SU-DHL-6 (cell line): ENCODE measurements around the gene BPIFB2.

ENCODE experiments used
- EZH2phosphoT487 ChIP-seq: fragments of 200-600 bp; sonication (generic), shearing (Covaris generic); conservative IDR thresholded peaks from 2 replicates; pipeline ENCODE4 v1.6.1; 2018; ENCODE audit warnings: mild to moderate bottlenecking, antibody characterized with exemption, low read length, moderate library complexity, mixed read lengths
- TF ChIP-seq, protein P1 (sequence below): fragments of 200-600 bp; sonication (generic); IDR thresholded peaks from one replicate; pipeline ENCODE4 v1.5.1; 2017; ENCODE audit warnings: antibody characterized with exemption, mild to moderate bottlenecking, low read length, moderate library complexity; ENCODE audit not compliant: insufficient read depth, poor library complexity, severe bottlenecking

DNA sequence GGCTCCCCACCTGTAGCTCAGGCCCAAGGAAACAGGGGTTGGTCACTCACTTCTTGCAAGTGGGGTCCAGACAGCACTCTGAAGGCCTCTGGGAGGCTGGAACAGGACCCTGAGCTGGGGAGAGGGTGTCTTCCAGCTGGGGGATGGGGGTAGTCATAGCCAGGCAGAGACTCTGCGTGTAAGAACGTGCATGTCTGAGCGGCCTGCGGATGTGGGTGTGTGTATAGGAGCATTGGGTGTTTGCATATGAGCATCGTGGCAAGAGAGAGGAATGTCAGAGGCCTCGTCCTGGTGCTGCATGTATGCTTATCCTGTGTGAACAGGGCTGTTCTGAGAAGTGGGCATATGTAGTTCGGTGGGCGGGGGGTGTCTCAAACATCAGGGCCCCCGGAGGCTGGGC is 58.3 kb downstream of the BPIFB2 start:
- TF ChIP-seq, protein P1, sequence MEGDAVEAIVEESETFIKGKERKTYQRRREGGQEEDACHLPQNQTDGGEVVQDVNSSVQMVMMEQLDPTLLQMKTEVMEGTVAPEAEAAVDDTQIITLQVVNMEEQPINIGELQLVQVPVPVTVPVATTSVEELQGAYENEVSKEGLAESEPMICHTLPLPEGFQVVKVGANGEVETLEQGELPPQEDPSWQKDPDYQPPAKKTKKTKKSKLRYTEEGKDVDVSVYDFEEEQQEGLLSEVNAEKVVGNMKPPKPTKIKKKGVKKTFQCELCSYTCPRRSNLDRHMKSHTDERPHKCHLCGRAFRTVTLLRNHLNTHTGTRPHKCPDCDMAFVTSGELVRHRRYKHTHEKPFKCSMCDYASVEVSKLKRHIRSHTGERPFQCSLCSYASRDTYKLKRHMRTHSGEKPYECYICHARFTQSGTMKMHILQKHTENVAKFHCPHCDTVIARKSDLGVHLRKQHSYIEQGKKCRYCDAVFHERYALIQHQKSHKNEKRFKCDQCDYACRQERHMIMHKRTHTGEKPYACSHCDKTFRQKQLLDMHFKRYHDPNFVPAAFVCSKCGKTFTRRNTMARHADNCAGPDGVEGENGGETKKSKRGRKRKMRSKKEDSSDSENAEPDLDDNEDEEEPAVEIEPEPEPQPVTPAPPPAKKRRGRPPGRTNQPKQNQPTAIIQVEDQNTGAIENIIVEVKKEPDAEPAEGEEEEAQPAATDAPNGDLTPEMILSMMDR: no peak
- TF ChIP-seq EZH2phosphoT487: no peak
